Kidney (tissue), 14 donors: ENCODE results near the gene SESN1. TPM values are rescaled to one million over a fixed set of nuclear protein-coding genes. Genes with fewer than 3 reads are reported as not detected.

ENCODE experiments used
- DNase-seq, 5 donors: peaks; one replicate each; pipeline ENCODE4 v3.0.0-alpha.2; 2013 to 2020
- FAIRE-seq: peaks from 2 replicates; lab custom pipeline; 2012; peaks lifted over from hg19 to GRCh38; lab: Jason Lieb, UNC
- H3K27ac ChIP-seq, 2 donors: one replicate each; pipeline ENCODE4 v1.7.0; 2013; ENCODE audit warnings: low read depth in 2 of 2, low read length in 2 of 2, inconsistent platforms in 1 of 2
- H3K27me3 ChIP-seq: one replicate; pipeline ENCODE4 v1.7.1; 2013; ENCODE audit warnings: low read length, inconsistent platforms; ENCODE audit not compliant: control insufficient read depth, insufficient read depth
- H3K36me3 ChIP-seq, 3 donors: one replicate each; pipeline versions ENCODE4 v1.7.0 to v1.7.1; 2013; ENCODE audit warnings: low read length in 3 of 3, control low read depth in 1 of 3, inconsistent platforms in 1 of 3; ENCODE audit not compliant: insufficient read depth in 3 of 3, control insufficient read depth in 2 of 3
- H3K4me1 ChIP-seq, 3 donors: one replicate each; pipeline versions ENCODE4 v1.7.0 to v1.7.1; 2013; ENCODE audit warnings: low read length in 3 of 3, inconsistent platforms in 1 of 3, low read depth in 1 of 3; ENCODE audit not compliant: control insufficient read depth in 2 of 3, insufficient read depth in 2 of 3
- H3K4me3 ChIP-seq, 3 donors: one replicate each; pipeline versions ENCODE4 v1.7.0 to v1.8.1; 2013; ENCODE audit warnings: low read length in 3 of 3, control low read depth in 1 of 3, inconsistent platforms in 1 of 3
- H3K9ac ChIP-seq, 3 donors: one replicate each; pipeline versions ENCODE4 v1.7.0 to v1.7.1; 2013; ENCODE audit warnings: low read length in 3 of 3, control low read depth in 1 of 3, inconsistent platforms in 1 of 3
- H3K9me3 ChIP-seq, 3 donors: one replicate each; pipeline versions ENCODE4 v1.7.0 to v1.7.1; 2013; ENCODE audit warnings: low read length in 3 of 3, control low read depth in 1 of 3, inconsistent platforms in 1 of 3; ENCODE audit not compliant: control insufficient read depth in 2 of 3, insufficient read depth in 1 of 3
- CTCF ChIP-seq: IDR thresholded peaks from 3 replicates; pipeline ENCODE4 v1.5.1; 2012; ENCODE audit warnings: mild to moderate bottlenecking, moderate library complexity, borderline replicate concordance; ENCODE audit not compliant: insufficient read depth; ENCODE audit errors: extremely low read depth
- intact Hi-C: fragments of 100-400 bp; cut with DNase I; formaldehyde crosslinking; loops from one replicate; pipeline ENCODE4 v1.11.1; 2022
- polyA plus RNA-seq: library from polyadenylated mRNA; stranded (reverse); fragments of 350-450 nt; fragmentation: Illumina TruSeq; extraction: RNeasy Lipid Tissue Mini Kit (QIAGEN cat#74804); gene quantifications from one replicate; pipeline ENCODE4 v1.2.3, GENCODE V29; 2014; ENCODE audit warnings: low read depth, low replicate concordance; ENCODE audit not compliant: insufficient read depth
- total RNA-seq: library from RNA; stranded (reverse); fragmentation: NEBNext Ultra II Directional; extraction: Animal tissue kit (Norgen Biotek cat#: 25700); gene quantifications from one replicate; pipeline ENCODE4 v1.2.1, GENCODE V29; 2021
- donor health status: control.
- donor health status: control.
- donor health status: control.
- donor health status: control.
- donor health status: control.
- donor health status: DM: yes; HTN: yes; CAD: no.
- donor health status: Normal renal cell carcinoma (clear cell type).

SESN1 gene
- total and polyA plus RNA-seq, 2 donors from 2014 or later, result 14.8 to 26.0 TPM

GRCh38 chr6:108941281-108941680, 153.4 kb downstream of the SESN1 start:
- H3K9ac ChIP-seq, result no peak overlapping the region
- peaks cover 3 to 19% (median 16%) of the 10 kb centered on the region in 3 donors for H3K4me1 ChIP-seq
- H3K9me3 ChIP-seq, result no peaks in the 10 kb centered on the region
- FAIRE-seq (no peak), DNase-seq (no peak)
- no peak for TF ChIP-seq CTCF
- intact Hi-C loops, result no loop called here
- H3K27ac ChIP-seq, result no peak overlapping the region
- H3K36me3 ChIP-seq, result no peaks in the 10 kb centered on the region
- no peaks in the 10 kb centered on the region for H3K27me3 ChIP-seq
- no peak overlapping the region for H3K4me3 ChIP-seq

- Histone ChIP-seq H3K9ac (no peak overlapping the region), H3K27ac (no peak overlapping the region), H3K27me3 (no peaks in the 10 kb centered on the region), H3K4me3 (no peak overlapping the region), H3K9me3 (no peaks in the 10 kb centered on the region), H3K36me3 (no peaks in the 10 kb centered on the region), H3K4me1 (peaks cover 0 to 14% (median 11%) of the 10 kb centered on the region in 3 donors)
- intact Hi-C loops, result no loop called here
- FAIRE-seq (no peak), DNase-seq (peak in 2 of 5 donors; percentile 27 to 58)
- TF ChIP-seq CTCF, result no peak
Measured at GRCh38 chr6:108940741-108941140, 153.9 kb downstream of the SESN1 start.

- FAIRE-seq (no peak), DNase-seq (no peak)
- no peaks in the 10 kb centered on the region for H3K4me1 ChIP-seq
- no peak overlapping the region for H3K9ac ChIP-seq
- intact Hi-C loops, result no loop called here
- no peak for TF ChIP-seq CTCF
- no peak overlapping the region for H3K27ac ChIP-seq
- no peak overlapping the region for H3K4me3 ChIP-seq
- no peaks in the 10 kb centered on the region for H3K36me3 ChIP-seq
- no peaks in the 10 kb centered on the region for H3K9me3 ChIP-seq
- H3K27me3 ChIP-seq, result no peaks in the 10 kb centered on the region
Measured at GRCh38 chr6:108937170-108937569, 157.5 kb downstream of the SESN1 start.

Other genes with a start within 250 kb of the SESN1 start
- 12.7 TPM for gene ARMC2, start 246.4 kb downstream of the SESN1 start, total RNA-seq
- gene ARMC2, start 246.4 kb downstream of the SESN1 start, polyA plus RNA-seq, result 1.9 TPM
- 10.6 TPM for gene CEP57L1, start 661 bp upstream of the SESN1 start, total RNA-seq
- 6.3 TPM for gene CEP57L1, start 661 bp upstream of the SESN1 start, polyA plus RNA-seq